Tibial nerve (tissue), 4 donors: Measurements from ENCODE around the gene DYDC1.

ENCODE experiments used
- EP300 ChIP-seq, 2 donors: sonication (generic); formaldehyde crosslinking; IDR thresholded peaks; one replicate each; pipeline ENCODE4 v1.6.1; 2017; ENCODE audit warnings: antibody characterized with exemption in 2 of 2, mild to moderate bottlenecking in 1 of 2
- POLR2A ChIP-seq, 2 donors: fragments of 450-650 bp; IDR thresholded peaks; one replicate each; pipeline ENCODE4 v1.6.1; 2017; ENCODE audit warnings: antibody characterized with exemption in 2 of 2, mild to moderate bottlenecking in 2 of 2, moderate library complexity in 2 of 2
- TF ChIP-seq, protein P1 (sequence below), 5 experiments: fragments of 200-600 bp in 3 of 5; fragments of 450-650 bp in 2 of 5; sonication (generic) in 3 of 5; IDR thresholded peaks; one replicate each; pipeline ENCODE4 v1.5.1; 2016 to 2019; ENCODE audit warnings: antibody characterized with exemption in 5 of 5, mild to moderate bottlenecking in 3 of 5, moderate library complexity in 2 of 5

DNA sequence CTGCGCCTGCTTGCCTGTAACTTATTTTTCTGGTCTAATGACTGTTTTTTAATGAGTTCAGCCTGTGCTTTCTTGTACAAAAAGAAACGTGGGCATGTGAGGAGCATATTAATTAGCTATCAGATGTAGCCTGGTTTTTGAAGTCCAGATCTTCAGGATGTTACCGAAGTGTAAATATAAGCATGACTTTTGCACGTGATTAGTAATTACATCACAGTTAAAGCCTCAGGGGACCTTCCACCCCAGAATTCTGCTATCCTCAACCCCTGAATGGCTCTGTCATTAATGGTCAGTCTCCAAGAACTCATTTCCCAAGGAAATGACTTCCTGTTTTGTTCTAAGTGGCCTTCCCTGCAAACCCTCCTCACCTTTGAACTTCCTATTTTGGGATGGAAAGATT, 49.6 kb upstream of the DYDC1 start:
- TF ChIP-seq, protein P1, sequence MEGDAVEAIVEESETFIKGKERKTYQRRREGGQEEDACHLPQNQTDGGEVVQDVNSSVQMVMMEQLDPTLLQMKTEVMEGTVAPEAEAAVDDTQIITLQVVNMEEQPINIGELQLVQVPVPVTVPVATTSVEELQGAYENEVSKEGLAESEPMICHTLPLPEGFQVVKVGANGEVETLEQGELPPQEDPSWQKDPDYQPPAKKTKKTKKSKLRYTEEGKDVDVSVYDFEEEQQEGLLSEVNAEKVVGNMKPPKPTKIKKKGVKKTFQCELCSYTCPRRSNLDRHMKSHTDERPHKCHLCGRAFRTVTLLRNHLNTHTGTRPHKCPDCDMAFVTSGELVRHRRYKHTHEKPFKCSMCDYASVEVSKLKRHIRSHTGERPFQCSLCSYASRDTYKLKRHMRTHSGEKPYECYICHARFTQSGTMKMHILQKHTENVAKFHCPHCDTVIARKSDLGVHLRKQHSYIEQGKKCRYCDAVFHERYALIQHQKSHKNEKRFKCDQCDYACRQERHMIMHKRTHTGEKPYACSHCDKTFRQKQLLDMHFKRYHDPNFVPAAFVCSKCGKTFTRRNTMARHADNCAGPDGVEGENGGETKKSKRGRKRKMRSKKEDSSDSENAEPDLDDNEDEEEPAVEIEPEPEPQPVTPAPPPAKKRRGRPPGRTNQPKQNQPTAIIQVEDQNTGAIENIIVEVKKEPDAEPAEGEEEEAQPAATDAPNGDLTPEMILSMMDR (IDR thresholded peaks at IDR 0.05) = no peak
- TF ChIP-seq POLR2A (IDR thresholded peaks at IDR 0.05) (no peak), EP300 (IDR thresholded peaks at IDR 0.05) (no peak)
